ENCODE data around the gene LPCAT3.

DNA sequence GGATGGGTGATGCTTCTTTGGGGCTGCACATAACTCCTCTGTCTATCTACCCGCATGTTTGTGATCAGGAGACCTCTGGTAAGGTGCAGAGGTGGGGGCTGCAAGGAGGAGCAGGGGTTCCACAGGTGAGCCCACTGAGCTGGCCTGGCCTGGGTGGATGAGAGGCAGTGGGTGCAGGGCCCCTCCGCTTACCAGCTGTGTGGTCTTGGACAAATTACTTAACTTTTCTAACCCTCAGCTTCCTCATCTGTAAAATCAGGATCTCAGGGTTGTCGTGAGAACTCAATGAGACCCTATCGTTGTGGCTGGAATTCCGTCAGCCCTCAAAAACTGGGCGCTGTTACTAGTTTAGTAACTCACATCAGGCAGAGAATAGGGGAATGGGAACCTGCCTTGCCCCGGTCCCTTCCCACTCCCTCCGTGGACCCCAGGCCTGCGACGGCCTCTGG lies 59.6 kb downstream of the LPCAT3 start:
- TF ChIP-seq, protein P1, sequence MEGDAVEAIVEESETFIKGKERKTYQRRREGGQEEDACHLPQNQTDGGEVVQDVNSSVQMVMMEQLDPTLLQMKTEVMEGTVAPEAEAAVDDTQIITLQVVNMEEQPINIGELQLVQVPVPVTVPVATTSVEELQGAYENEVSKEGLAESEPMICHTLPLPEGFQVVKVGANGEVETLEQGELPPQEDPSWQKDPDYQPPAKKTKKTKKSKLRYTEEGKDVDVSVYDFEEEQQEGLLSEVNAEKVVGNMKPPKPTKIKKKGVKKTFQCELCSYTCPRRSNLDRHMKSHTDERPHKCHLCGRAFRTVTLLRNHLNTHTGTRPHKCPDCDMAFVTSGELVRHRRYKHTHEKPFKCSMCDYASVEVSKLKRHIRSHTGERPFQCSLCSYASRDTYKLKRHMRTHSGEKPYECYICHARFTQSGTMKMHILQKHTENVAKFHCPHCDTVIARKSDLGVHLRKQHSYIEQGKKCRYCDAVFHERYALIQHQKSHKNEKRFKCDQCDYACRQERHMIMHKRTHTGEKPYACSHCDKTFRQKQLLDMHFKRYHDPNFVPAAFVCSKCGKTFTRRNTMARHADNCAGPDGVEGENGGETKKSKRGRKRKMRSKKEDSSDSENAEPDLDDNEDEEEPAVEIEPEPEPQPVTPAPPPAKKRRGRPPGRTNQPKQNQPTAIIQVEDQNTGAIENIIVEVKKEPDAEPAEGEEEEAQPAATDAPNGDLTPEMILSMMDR (conservative IDR thresholded peaks at IDR 0.05; ENCODE audit: low read depth, low read length), result no peak
- TF ChIP-seq EZH2 (IDR thresholded peaks at IDR 0.05; ENCODE audit: borderline replicate concordance, low read depth, low read length, poor library complexity, severe bottlenecking), result no peak
